ENCODE data around the gene ZFP30.
"Not testable (repeated sequence)": the region's sequence is repeated elsewhere in the genome, so short reads cannot be mapped to it uniquely, and the experiment has no call there.

The ZFP30 gene

GRCh38 chr19:37655301-37655688 lies at the start of gene ZFP30:
TSS of gene ZFP30 (minus strand) at chr19:37655465. CDS start at chr19:37647822, 7,643 bp downstream.
- no peak for FAIRE-seq

- no peak for FAIRE-seq
Observed at GRCh38 chr19:37699057-37699456, 43.8 kb upstream of the ZFP30 start.

GRCh38 chr19:37698216-37698615 lies 43.0 kb upstream of the ZFP30 start:
- FAIRE-seq, result no peak

GRCh38 chr19:37695144-37695899 lies 40.1 kb upstream of the ZFP30 start:
- no peak for FAIRE-seq

- no peak for FAIRE-seq
Observed at GRCh38 chr19:37692956-37693620, 37.8 kb upstream of the ZFP30 start.

- peak; percentile 47 for FAIRE-seq
Observed at GRCh38 chr19:37691881-37692504, 36.7 kb upstream of the ZFP30 start.

GRCh38 chr19:37683520-37683919 lies 28.3 kb upstream of the ZFP30 start:
- FAIRE-seq, result no peak

GRCh38 chr19:37669450-37669914 lies 14.2 kb upstream of the ZFP30 start:
- no peak for FAIRE-seq

GRCh38 chr19:37657157-37657556 lies 1.9 kb upstream of the ZFP30 start:
- not testable (repeated sequence) for FAIRE-seq

GRCh38 chr19:37655689-37656371 lies 565 bp upstream of the ZFP30 start:
- FAIRE-seq, result no peak

- FAIRE-seq, result no peak
Observed at GRCh38 chr19:37654629-37655300, 500 bp downstream of the ZFP30 start.

- FAIRE-seq, result no peak
Observed at GRCh38 chr19:37654118-37654517, 1.1 kb downstream of the ZFP30 start.

GRCh38 chr19:37635076-37636056 lies 19.9 kb downstream of the ZFP30 start:
- FAIRE-seq, result no peak

- FAIRE-seq, result no peak
Observed at GRCh38 chr19:37594982-37595382, 60.3 kb downstream of the ZFP30 start.

GRCh38 chr19:37594304-37594981 lies 60.8 kb downstream of the ZFP30 start, which contains the start of the genes ZNF540 and ZNF571:
TSS of gene ZNF540 (plus strand) at chr19:37594876. CDS start at chr19:37598448, 3,572 bp downstream.
TSS of gene ZNF571 (minus strand) at chr19:37594792. CDS start at chr19:37586676, 8,116 bp downstream.
- FAIRE-seq, result peak; percentile 89

- no peak for FAIRE-seq
Observed at GRCh38 chr19:37593996-37594303, 61.3 kb downstream of the ZFP30 start.

GRCh38 chr19:37583340-37583739 lies 71.9 kb downstream of the ZFP30 start:
- no peak for FAIRE-seq

GRCh38 chr19:37572203-37572602 lies 83.1 kb downstream of the ZFP30 start:
- FAIRE-seq, result no peak

- FAIRE-seq, result no peak
Observed at GRCh38 chr19:37565370-37565669, 89.9 kb downstream of the ZFP30 start.

- no peak for FAIRE-seq
Observed at GRCh38 chr19:37564624-37565369, 90.5 kb downstream of the ZFP30 start.

Data from A204.1 (cell line).